GM18858 (cell line): ENCODE data around the gene ADD1.

ENCODE experiments used
- ATAC-seq: cut with Tn5 transposase; IDR thresholded peaks from one replicate; pipeline ENCODE4 v1.9.1; 2021; ENCODE audit not compliant: unreplicated experiment

The ADD1 gene

GRCh38 chr4:2879026-2879425 lies 35.4 kb downstream of the ADD1 start:
- ATAC-seq: no peak

GRCh38 chr4:2881431-2881830 lies 37.8 kb downstream of the ADD1 start:
- no peak for ATAC-seq

DNA sequence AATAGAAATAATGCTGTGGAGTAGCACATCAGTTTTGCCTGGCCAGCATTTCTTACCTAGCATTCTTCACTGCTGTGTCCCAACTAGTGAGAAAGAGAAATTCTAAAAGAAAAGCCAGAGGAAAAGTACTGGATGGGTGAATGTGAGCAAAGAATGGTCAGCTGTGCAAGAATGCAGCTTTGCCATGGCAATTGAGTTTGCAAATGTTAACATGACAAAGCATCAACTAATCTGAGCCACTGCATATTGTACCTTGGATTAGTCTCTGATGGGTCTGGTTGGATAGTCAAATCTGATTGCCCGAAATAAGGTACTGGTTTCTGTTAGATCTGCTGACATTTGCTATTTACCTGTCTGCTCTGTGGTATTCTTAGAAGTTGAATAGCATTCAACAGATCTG lies 38.7 kb downstream of the ADD1 start:
- no peak for ATAC-seq

DNA sequence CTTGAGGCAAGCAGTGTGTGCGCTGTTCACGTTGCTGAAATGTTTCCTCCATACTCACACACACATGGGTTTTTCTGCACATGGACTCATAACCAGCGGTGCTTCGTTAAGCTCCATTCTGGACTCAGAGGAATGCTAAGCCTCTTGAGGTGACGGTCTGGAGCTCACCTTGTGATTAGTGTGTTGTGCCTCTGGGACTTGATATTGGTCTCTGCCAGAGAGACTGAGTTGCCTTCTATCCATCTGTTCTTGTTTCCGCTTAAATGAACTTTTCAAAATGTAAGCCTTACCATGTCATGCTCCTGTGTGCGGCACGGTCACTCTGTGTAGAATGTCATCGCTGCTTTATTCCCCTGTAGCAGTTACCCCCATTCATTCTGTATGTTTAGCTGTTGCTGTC lies 42.5 kb downstream of the ADD1 start:
- no peak for ATAC-seq

- no peak for ATAC-seq
Observed at GRCh38 chr4:2886622-2887021, 43.0 kb downstream of the ADD1 start.

- ATAC-seq: no peak
Observed at GRCh38 chr4:2887343-2887742, 43.7 kb downstream of the ADD1 start.

GRCh38 chr4:2888886-2889285 lies 45.2 kb downstream of the ADD1 start:
- ATAC-seq: no peak

- no peak for ATAC-seq
Observed at GRCh38 chr4:2891294-2891693, 47.6 kb downstream of the ADD1 start.

GRCh38 chr4:2893772-2894171 lies 50.1 kb downstream of the ADD1 start:
- no peak for ATAC-seq

- ATAC-seq: no peak
Observed at GRCh38 chr4:2898001-2898400, 54.4 kb downstream of the ADD1 start.

DNA sequence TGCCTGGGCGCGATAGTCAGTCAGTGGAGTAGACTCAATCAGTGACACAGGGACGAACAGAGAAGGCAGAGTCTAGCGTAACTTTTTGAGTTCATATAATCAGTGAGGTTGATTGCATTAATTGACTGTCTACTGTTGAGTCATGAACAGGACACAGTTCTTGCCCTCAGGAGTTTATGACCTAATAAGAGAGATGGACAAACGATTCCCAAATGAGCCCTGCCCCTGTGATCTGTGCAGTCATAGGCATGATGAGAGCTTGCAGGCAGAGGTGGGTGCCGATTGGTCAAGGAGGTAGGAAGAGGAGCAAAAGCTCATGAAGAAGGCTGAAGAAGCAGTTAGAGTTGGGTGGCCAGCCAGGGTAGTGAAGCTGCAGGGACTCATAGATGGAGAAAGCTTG lies 57.1 kb downstream of the ADD1 start:
- no peak for ATAC-seq

- no peak for ATAC-seq
Observed at GRCh38 chr4:2901186-2901585, 57.5 kb downstream of the ADD1 start.

DNA sequence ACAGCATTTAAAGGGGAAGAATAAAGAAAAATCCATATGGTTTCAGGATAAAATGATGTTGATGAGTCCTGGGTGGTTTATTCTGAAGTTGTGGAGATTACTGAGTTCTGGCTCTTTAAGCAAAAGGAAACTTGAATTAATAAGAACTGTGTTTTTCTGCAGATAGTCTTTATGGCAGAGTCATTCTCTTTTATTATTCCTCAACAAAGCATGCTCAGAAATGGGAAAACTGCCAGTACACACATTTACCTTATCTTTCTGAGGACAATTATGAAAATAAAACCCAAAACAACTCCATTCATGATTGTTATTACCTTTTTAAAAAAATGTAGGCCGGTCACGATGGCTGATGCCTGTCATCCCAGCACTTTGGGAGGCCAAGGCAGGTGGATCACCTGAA lies 58.5 kb downstream of the ADD1 start:
- no peak for ATAC-seq

- no peak for ATAC-seq
Observed at GRCh38 chr4:2905544-2905943, 61.9 kb downstream of the ADD1 start.

- no peak for ATAC-seq
Observed at GRCh38 chr4:2906218-2906617, 62.6 kb downstream of the ADD1 start.

- no peak for ATAC-seq
Observed at GRCh38 chr4:2907226-2907625, 63.6 kb downstream of the ADD1 start.

DNA sequence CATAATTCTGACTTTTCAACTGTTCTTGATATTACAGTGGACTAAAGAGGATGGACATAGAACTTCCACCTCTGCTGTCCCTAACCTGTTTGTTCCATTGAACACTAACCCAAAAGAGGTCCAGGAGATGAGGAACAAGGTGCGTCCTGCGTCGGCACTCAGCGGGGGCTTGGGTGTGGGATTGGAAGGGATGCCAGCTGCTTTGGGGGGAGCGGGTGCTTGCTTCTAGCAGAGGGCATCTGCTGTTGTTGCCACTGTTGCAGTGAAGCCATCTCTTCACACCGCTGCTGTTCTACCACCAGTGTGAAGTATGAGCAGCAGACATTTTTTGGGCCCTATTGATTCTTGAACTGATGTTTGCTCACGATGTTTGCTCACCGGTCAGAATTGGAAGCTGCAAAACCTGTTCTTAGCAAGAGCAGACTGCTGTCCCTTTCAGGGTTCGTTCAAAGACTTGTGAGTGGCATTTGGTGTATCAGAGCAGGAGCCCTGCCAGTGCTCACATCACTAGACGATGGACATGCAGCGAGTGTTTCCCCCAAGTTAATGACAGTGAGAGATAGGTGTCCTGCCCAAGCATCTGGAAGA lies 64.2 kb downstream of the ADD1 start:
- ATAC-seq: no peak

DNA sequence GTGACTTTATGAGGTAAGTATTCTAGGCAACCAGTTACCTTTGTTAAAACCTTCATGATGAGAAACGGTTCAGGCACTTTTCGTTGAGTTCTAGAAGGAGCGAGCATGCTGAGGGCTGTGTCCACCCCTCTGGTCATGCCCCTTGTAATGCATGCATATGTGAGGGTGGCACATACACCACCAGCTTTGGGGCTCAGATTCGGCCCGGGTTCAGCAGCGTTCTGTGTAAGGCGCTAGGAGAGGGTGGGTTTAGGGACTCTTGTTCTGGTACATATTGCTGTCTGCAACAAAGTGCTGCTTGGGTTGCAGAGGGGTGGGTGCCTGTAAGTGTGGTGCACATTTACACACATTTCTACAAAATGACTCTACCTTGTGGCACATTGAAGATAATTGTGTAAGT lies 65.0 kb downstream of the ADD1 start:
- no peak for ATAC-seq

GRCh38 chr4:2909583-2909982 lies 65.9 kb downstream of the ADD1 start:
- ATAC-seq: no peak

- no peak for ATAC-seq
Observed at GRCh38 chr4:2910409-2910808, 66.8 kb downstream of the ADD1 start.

DNA sequence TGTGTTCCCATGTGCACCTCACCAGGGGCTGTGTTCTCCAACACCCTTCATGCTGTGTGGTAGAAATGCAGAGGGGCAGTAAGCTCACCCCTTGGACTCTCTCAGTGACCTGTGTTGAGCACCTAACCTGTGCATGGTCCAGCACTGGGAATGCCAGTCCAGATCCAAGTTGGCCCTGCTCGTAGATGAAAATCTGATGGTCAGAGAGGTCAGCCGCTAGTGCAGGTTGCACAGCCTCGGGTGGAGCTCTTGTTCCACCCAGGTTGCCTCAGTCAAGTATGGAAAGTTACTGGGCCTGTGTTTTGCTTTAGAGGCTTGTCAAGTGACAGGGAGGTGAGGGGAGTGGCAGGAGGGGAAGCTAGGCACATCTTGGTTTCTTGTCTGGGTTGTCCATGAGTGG lies 68.2 kb downstream of the ADD1 start:
- ATAC-seq: no peak

DNA sequence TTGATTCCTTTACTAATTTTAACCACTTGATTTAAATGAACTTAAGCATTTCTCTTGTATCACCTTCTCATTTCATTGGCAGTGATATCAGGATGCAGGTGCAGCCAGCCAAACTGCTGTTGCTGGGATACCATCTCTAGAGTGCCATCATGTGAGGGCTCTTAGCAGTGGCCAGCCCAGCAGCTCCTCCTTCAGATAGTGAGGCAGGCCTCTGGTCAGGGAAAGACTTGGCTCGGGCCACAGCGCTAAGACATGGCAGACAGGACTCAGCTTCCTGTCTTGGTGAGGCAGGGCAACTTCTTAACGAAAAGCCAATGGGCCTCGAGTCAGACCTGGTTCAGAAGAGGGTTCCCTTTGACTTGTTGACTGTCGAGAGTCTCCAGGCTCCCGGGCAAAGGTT lies 69.5 kb downstream of the ADD1 start:
- no peak for ATAC-seq

- no peak for ATAC-seq
Observed at GRCh38 chr4:2914256-2915126, 70.8 kb downstream of the ADD1 start.
